Stomach (tissue), 9 donors: Measurements from ENCODE around the gene NELL1. TPM values are rescaled to one million over a fixed set of nuclear protein-coding genes. Genes with fewer than 3 reads are reported as not detected.

Experiments
- DNase-seq, 2 donors: peaks; one replicate each; pipeline versions ENCODE4 v3.0.0 to v3.0.0-alpha.2; 2013 to 2019
- H3K27ac ChIP-seq, 5 donors: fragments of 200-600 bp in 4 of 5; sonication (generic) in 4 of 5; one replicate each; pipeline ENCODE4 v1.5.1; 2013 to 2019; ENCODE audit warnings: mild to moderate bottlenecking in 1 of 5, moderate library complexity in 1 of 5
- H3K27me3 ChIP-seq, 3 donors: fragments of 200-600 bp; sonication (generic); one replicate each; pipeline ENCODE4 v1.5.1; 2017 to 2019; ENCODE audit warnings: mixed run types in 1 of 3
- H3K36me3 ChIP-seq, 4 donors: fragments of 200-600 bp; sonication (generic); 1 replicate in 3 of 4; 2 replicates in 1 of 4; pipeline ENCODE4 v1.5.1; 2016 to 2019
- H3K4me1 ChIP-seq, 4 donors: fragments of 200-600 bp; sonication (generic); one replicate each; pipeline ENCODE4 v1.5.1; 2016 to 2019
- H3K4me3 ChIP-seq, 4 donors: fragments of 200-600 bp; sonication (generic) in 3 of 4; one replicate each; pipeline ENCODE4 v1.5.1; 2016 to 2019; ENCODE audit warnings: mild to moderate bottlenecking in 1 of 4
- H3K9me3 ChIP-seq, 4 donors: fragments of 200-600 bp; sonication (generic); one replicate each; pipeline ENCODE4 v1.5.1; 2016 to 2019
- EP300 ChIP-seq: sonication (generic); formaldehyde crosslinking; IDR thresholded peaks from one replicate; pipeline ENCODE4 v1.6.1; 2017; ENCODE audit warnings: antibody characterized with exemption
- POLR2A ChIP-seq, 4 donors: fragments of 450-650 bp; IDR thresholded peaks; one replicate each; pipeline ENCODE4 v1.6.1; 2016; ENCODE audit warnings: antibody characterized with exemption in 4 of 4, control low read depth in 2 of 4, mild to moderate bottlenecking in 1 of 4, moderate library complexity in 1 of 4
- POLR2AphosphoS5 ChIP-seq, 3 donors: sonication (generic); formaldehyde crosslinking; IDR thresholded peaks; one replicate each; pipeline ENCODE4 v1.6.1; 2016; ENCODE audit warnings: antibody characterized with exemption in 3 of 3
- WGBS, 5 donors: extraction: QIAGEN DNeasy Blood & Tissue Kit in 3 of 5; methylation state at CpG; one replicate each; pipeline versions ENCODE4 v1.1.5 to v1.1.7; 2013 to 2018; 5-methylcytosine and 5-hydroxymethylcytosine counted together
- intact Hi-C: fragments of 100-400 bp; cut with DNase I; formaldehyde crosslinking; loops from one replicate; pipeline ENCODE4 v1.15.1; 2023; ENCODE audit warnings: low total_unique reads
- polyA plus RNA-seq, 3 donors: library from polyadenylated mRNA; stranded (reverse); fragments of 200-250 nt; gene quantifications; one replicate each; pipeline ENCODE4 v1.2.3, GENCODE V29; 2013
- total RNA-seq, 5 donors: library from RNA; depleted of rRNA; stranded (reverse); fragments of >200 nt; gene quantifications; one replicate each; pipeline versions ENCODE4 v1.1.0 to v1.2.3, GENCODE V29; 2014 to 2016
- TF ChIP-seq, protein P1 (sequence below), 7 experiments: fragments of 450-650 bp in 4 of 7; fragments of 200-600 bp in 3 of 7; sonication (generic) in 3 of 7; IDR thresholded peaks; one replicate each; pipeline ENCODE4 v1.5.1; 2016 to 2019; ENCODE audit warnings: antibody characterized with exemption in 7 of 7, control low read depth in 2 of 7, mild to moderate bottlenecking in 1 of 7
- donor health status: healthy with polysubstance abuse.
- donor health status: Bipolar disorder and iron deficiency.
- donor health status: healthy.

Gene NELL1
- total and polyA plus RNA-seq, 8 donors, result 0.05 to 15.4 (median 2.7) TPM; not detected in 5

GRCh38 chr11:21174781-21175180 lies 505.4 kb downstream of the NELL1 start:
- TF ChIP-seq EP300 (no peak), POLR2A (IDR thresholded peaks at IDR 0.05) (no peak), POLR2AphosphoS5 (IDR thresholded peaks at IDR 0.05) (no peak)
- TF ChIP-seq, protein P1, sequence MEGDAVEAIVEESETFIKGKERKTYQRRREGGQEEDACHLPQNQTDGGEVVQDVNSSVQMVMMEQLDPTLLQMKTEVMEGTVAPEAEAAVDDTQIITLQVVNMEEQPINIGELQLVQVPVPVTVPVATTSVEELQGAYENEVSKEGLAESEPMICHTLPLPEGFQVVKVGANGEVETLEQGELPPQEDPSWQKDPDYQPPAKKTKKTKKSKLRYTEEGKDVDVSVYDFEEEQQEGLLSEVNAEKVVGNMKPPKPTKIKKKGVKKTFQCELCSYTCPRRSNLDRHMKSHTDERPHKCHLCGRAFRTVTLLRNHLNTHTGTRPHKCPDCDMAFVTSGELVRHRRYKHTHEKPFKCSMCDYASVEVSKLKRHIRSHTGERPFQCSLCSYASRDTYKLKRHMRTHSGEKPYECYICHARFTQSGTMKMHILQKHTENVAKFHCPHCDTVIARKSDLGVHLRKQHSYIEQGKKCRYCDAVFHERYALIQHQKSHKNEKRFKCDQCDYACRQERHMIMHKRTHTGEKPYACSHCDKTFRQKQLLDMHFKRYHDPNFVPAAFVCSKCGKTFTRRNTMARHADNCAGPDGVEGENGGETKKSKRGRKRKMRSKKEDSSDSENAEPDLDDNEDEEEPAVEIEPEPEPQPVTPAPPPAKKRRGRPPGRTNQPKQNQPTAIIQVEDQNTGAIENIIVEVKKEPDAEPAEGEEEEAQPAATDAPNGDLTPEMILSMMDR (IDR thresholded peaks at IDR 0.05), result no peak
- no peak overlapping the region for H3K4me3 ChIP-seq
- H3K9me3 ChIP-seq, result peaks cover 0 to under 1% (median 0%) of the 10 kb centered on the region in 4 donors
- no peak for DNase-seq
- intact Hi-C loops, result no loop called here
- H3K36me3 ChIP-seq, result no peaks in the 10 kb centered on the region
- WGBS, 5 donors, result 63 to 76% (median 74%) methylated on average over 2 of the region's 2 CpGs
- H3K27me3 ChIP-seq, result no peaks in the 10 kb centered on the region
- peaks cover 0 to under 1% (median 0%) of the 10 kb centered on the region in 4 donors for H3K4me1 ChIP-seq
- H3K27ac ChIP-seq, result no peak overlapping the region

DNA sequence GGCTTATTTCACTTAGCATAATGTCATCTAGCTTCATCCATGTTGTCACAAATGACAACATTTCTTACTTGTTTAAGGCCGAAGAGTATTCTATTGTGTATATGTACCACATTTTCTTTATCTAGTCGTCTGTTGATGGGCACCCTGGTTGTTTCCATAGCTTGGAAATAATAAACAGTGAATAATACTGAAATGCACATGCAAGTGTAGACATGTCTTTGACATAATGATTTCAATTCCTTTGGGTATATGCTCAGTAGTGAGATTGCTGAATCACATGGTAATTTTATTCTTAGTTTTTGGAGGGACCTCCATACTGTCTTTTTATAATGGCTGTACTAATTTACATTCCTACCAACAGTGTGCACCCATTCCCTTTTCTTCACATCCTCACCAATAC lies 508.0 kb downstream of the NELL1 start:
- Histone ChIP-seq H3K36me3 (no peaks in the 10 kb centered on the region), H3K27me3 (no peaks in the 10 kb centered on the region), H3K27ac (no peak overlapping the region), H3K4me3 (no peak overlapping the region), H3K9me3 (no peaks in the 10 kb centered on the region), H3K4me1 (peaks cover 0 to 5% (median 0%) of the 10 kb centered on the region in 4 donors)
- no peak for DNase-seq
- 69 to 93% (median 84%) methylated on average over 2 of the region's 2 CpGs for WGBS, 5 donors
- TF ChIP-seq, protein P1 (IDR thresholded peaks at IDR 0.05), result no peak
- TF ChIP-seq POLR2AphosphoS5 (IDR thresholded peaks at IDR 0.05), result no peak
- intact Hi-C loops, result no loop called here

DNA sequence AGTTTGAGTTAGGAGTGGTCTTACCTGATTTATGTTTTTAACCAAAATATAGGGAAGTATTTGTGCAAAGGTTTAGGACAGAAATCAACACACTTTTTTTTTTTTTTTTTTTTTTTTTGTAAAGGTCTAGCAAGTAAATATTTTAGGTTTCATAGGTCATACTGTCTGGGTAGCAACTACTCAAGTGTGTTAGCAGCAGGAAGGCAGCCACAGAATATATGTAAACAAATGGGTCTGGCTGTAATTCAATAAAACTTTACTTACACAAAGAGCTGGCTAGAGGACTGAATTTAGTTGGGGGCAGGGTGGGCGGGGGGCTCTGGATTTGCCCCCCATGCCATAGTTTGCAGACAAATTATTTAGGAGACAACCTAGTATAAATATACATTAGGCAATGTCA lies 510.4 kb downstream of the NELL1 start:
- DNase-seq, result peak in 1 of 2 donors; percentile 11
- Histone ChIP-seq H3K27ac (no peak overlapping the region), H3K36me3 (no peaks in the 10 kb centered on the region), H3K4me1 (peaks cover 0 to 5% (median 0%) of the 10 kb centered on the region in 4 donors), H3K27me3 (no peaks in the 10 kb centered on the region), H3K4me3 (no peak overlapping the region), H3K9me3 (no peaks in the 10 kb centered on the region)
- TF ChIP-seq POLR2A (IDR thresholded peaks at IDR 0.05), result no peak
- intact Hi-C loops, result no loop called here
- WGBS, 5 donors, result 16 to 45% (median 25%) methylated on average over 1 of the region's 1 CpG

DNA sequence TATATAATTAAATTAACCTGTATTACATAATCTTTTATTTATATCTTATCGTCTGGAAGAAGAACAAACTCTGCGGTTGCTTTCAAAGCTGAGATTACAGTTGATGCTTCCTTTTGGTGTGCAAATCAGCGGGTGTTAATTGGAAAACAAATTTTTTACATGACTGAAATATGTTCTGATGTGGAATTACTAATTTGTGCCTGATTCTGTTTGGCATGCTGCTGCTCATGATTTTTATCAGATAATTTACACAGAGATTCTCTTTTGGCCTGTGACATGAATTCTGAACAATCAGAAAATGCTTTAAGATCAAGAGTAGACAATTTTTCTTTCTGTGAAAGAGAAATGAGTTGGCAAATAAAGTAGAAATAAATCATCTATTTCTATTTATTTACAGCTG lies 510.8 kb downstream of the NELL1 start:
- no peak for DNase-seq
- Histone ChIP-seq H3K36me3 (no peaks in the 10 kb centered on the region), H3K27ac (no peak overlapping the region), H3K4me1 (peaks cover 0 to 5% (median 0%) of the 10 kb centered on the region in 4 donors), H3K27me3 (no peaks in the 10 kb centered on the region), H3K9me3 (no peaks in the 10 kb centered on the region), H3K4me3 (no peak overlapping the region)
- intact Hi-C loops, result no loop called here
- TF ChIP-seq EP300 (no peak), POLR2AphosphoS5 (IDR thresholded peaks at IDR 0.05) (no peak), POLR2A (IDR thresholded peaks at IDR 0.05) (no peak)
- TF ChIP-seq, protein P1 (IDR thresholded peaks at IDR 0.05), result no peak
- 11 to 32% (median 20%) methylated on average over 3 of the region's 3 CpGs for WGBS, 5 donors

GRCh38 chr11:21185959-21186358 lies 516.6 kb downstream of the NELL1 start:
- Histone ChIP-seq H3K9me3 (no peaks in the 10 kb centered on the region), H3K27me3 (no peaks in the 10 kb centered on the region), H3K27ac (no peak overlapping the region), H3K4me3 (no peak overlapping the region), H3K36me3 (no peaks in the 10 kb centered on the region), H3K4me1 (no peaks in the 10 kb centered on the region)
- TF ChIP-seq EP300 (no peak), POLR2A (IDR thresholded peaks at IDR 0.05) (no peak), POLR2AphosphoS5 (IDR thresholded peaks at IDR 0.05) (no peak)
- TF ChIP-seq, protein P1 (IDR thresholded peaks at IDR 0.05), result no peak
- no peak for DNase-seq
- intact Hi-C loops, result no loop called here
